ENCODE data around the gene ZNF48.

The ZNF48 gene

DNA sequence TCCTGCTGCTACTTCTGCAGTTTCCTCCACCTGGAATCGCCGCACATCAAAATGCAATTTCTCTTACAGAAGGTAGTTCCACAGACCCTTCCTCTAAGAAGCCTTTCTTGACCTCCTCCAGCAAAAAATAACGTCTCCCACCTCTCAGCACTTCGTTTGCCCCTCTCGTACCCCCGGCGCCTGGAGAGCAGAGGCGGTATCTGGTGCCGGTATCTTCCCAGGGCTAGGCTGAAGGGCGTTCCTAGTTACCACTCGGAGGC is 34.1 kb downstream of the ZNF48 start:
- no peak for DNase-seq (ENCODE audit: extremely low read depth, low read depth)
- TF ChIP-seq, protein P1, sequence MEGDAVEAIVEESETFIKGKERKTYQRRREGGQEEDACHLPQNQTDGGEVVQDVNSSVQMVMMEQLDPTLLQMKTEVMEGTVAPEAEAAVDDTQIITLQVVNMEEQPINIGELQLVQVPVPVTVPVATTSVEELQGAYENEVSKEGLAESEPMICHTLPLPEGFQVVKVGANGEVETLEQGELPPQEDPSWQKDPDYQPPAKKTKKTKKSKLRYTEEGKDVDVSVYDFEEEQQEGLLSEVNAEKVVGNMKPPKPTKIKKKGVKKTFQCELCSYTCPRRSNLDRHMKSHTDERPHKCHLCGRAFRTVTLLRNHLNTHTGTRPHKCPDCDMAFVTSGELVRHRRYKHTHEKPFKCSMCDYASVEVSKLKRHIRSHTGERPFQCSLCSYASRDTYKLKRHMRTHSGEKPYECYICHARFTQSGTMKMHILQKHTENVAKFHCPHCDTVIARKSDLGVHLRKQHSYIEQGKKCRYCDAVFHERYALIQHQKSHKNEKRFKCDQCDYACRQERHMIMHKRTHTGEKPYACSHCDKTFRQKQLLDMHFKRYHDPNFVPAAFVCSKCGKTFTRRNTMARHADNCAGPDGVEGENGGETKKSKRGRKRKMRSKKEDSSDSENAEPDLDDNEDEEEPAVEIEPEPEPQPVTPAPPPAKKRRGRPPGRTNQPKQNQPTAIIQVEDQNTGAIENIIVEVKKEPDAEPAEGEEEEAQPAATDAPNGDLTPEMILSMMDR (IDR thresholded peaks at IDR 0.05; ENCODE audit: low read depth, low read length) = no peak

DNA sequence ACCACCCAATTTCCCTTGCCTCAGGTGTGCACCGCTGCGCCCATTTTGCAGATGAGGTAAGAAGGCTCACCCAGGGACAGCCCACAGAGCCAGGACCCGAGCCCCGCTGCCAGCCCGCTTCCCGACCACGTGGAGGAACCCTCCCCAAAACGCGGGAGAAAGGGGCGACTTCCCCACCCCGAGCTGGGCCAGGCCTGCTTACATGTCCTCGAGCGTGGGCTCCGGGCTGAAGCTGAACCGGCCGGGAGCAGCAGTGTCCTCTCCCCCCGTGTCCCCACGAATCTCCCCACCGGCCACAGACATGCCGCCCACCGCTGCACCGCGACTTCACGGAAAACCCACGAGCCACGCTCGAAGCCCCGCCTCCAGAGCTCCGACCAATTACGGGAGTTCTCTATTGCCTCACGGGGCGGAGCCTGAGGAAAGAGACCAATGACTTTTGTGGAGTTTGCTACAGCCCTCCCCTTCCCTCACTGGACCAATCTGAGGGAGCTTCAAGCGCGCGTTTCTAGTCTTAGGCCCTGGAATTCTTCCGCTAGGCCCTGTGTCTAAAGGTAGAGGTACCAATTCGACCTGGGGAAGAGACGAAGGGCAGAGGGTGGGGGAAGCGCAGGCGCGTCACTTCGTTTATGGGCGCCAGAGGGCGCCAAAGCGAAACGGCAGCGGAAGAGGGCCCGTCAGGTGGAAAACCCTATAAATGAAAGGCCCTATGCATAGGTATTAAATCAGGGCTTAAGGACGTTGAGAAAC is 34.6 kb downstream of the ZNF48 start, which contains the start of gene DCTPP1:
DCTPP1 (minus strand) TSS at position 353 of the 750 bp plus-strand sequence; CDS start at position 303, 50 bp downstream.
- peak; percentile 87 for DNase-seq (ENCODE audit: extremely low read depth, low read depth)
- TF ChIP-seq, protein P1 (IDR thresholded peaks at IDR 0.05; ENCODE audit: low read depth, low read length) = peak; percentile 44

DNA sequence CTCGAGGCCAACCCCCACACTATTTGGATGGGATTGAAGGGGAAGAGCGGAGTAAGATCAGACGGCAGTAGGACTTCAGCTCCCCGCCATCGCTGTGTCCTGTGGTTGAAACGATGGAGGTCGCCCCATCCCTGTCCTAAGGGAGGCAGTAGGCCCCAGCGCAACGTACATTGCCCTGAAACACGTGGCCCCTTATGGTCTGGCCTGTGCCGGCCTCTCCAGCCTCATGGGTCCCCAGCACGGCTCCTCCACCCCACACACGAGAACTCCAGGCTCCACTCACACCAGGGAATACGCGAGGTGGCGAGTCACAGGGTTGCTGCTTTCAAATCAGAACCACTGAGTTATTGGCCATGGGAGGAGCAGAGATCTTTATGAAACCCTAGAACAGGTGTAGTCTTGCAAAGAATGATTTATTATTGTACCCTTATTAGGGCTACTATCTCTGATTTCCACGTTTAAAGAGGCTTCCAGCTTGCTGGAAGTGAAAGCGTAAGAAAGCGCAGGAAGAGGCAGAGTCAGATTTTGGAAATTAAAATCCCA is 35.3 kb downstream of the ZNF48 start:
- TF ChIP-seq, protein P1 (IDR thresholded peaks at IDR 0.05; ENCODE audit: low read depth, low read length) = no peak
- no peak for DNase-seq (ENCODE audit: extremely low read depth, low read depth)

DNA sequence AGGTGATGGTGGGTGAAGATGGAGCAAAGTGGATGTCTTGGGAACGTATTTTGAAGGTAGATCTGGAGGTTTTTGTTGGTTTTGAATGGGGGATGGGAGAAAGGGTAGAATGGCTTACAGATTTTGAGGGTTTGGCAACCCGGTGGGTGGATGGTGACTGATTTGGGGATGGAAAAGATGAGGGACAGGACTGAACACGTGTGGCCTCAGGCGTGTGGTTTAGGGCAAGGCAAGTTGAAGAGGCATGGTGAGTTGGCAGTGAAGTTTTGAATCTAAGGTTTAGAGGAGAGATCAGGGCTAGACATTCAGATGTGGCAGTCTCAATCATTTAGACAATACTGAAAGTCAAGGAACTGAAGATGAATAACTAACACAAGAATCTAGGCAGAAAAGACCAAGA is 39.6 kb downstream of the ZNF48 start:
- TF ChIP-seq, protein P1 (IDR thresholded peaks at IDR 0.05; ENCODE audit: low read depth, low read length) = no peak
- DNase-seq (ENCODE audit: extremely low read depth, low read depth) = no peak

DNA sequence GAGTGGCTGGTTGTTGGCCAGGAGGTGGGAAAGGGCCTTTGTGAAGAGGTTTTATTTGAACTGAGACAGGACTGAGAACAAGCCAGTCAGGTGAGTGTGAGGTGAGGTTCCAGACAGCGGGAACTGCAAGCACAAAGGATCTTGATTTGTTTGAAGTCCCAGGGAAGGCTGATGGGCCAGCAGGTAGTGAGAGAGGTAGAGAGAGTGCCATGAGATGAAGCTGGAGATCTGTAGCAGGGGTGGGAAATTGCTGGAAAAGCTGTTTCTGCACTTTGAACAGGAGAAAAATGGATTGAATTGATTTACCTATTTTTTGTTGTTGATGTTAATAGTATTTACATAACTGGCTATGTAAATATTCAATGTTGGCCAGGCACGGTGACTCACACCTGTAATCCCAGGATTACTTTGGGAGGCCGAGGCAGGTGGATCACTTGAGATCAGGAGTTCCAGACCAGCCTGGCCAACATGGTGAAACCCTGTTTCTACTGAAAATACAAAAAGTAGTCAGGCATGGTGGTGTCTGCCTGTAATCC is 42.4 kb downstream of the ZNF48 start:
- TF ChIP-seq, protein P1 (IDR thresholded peaks at IDR 0.05; ENCODE audit: low read depth, low read length) = no peak
- no peak for DNase-seq (ENCODE audit: extremely low read depth, low read depth)

DNA sequence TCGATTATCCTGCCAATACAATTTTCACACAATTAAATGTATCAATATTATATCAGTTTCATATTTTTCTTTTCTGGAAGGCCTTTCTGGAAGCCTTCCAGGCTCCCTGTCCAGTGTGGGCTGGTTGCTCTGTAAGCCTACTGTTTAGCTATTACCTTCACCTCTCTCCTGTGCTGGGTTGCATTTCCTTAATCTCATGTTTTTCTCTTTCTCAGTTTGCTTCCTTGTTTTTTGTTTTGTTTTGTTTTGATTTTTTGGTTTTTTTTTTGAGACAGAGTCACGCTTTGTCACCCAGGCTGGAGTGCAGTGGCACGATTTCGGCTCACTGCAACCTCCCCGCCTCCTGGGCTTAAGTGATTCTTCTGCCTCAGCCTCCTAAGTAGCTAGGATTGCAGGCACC is 43.6 kb downstream of the ZNF48 start:
- no peak for DNase-seq (ENCODE audit: extremely low read depth, low read depth)
- TF ChIP-seq, protein P1 (IDR thresholded peaks at IDR 0.05; ENCODE audit: low read depth, low read length) = no peak

DNA sequence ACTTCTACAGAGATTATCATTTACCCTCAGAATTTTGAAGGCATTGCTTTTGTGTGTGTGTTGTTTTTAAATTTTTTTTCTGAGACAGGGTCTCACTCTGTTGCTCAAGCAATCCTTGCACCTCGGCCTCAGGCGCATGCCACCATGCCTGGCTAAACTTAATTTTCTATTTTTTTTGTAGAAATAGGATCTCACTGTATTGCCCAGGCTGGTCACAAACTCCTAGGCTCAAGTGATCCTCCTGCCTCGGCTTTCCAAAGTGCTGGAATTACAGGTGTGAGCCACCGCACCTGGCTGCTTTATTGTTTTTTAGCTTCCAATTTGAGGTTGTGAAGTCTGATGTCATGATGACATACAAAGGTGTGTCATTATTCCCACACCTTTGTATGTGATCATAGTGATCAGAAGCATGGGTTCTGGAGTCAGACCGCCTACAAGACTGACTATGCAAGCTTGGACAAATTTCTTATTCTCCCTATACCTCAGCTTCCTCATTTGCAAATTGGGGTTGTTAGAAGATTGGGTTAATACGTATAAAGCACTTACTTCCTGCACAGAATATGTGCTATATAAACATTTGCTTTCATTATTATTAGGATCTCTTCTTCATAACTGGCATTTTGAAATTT is 44.6 kb downstream of the ZNF48 start:
- TF ChIP-seq, protein P1 (IDR thresholded peaks at IDR 0.05; ENCODE audit: low read depth, low read length) = no peak
- DNase-seq (ENCODE audit: extremely low read depth, low read depth) = no peak
